GM12872 (cell line): ENCODE measurements around the gene PCBP2.

Source experiments
- CTCF ChIP-seq: IDR thresholded peaks from 3 replicates; pipeline ENCODE4 v1.5.1; 2011; ENCODE audit warnings: low read depth, mild to moderate bottlenecking, low read length, moderate library complexity; ENCODE audit not compliant: insufficient read depth

The PCBP2 gene

DNA sequence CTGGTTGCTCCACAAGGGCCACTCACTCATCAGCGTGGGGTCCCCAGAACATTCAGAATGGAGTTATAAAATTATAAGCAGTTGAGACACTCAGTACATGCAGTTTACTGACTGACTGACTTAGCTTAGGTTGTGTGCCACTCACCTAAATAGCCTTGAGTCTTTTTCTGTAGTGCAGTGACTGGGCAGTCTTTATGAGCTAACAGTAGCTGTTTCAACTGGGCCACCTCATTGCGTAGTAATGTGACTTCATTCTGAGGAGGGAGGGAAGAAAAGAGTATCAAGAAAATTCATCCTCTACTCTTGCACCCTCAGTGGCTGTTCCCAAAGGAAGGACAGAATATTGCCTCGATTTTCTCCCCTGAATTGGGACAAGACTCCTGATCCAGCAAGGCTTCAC lies 71.2 kb downstream of the PCBP2 start:
- no peak for TF ChIP-seq CTCF

DNA sequence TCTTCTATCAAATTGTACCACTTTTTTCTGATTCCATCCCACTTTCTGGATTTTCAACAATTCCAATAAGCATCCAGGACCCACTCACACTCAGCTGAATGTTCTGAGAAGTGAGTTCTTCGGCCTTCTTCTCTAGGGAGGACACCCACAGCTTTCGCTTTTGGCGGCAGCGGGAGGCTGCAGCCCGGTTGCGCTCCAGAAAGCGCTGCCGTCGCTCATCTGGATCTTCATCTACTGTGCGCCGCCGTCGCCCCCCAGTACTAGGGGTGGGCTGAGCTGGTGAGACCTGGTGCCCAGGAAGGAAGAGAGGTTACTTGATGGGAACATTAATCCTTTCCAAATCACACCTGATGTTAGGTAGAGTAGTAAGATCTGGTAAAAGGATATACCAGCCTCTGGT lies 72.6 kb downstream of the PCBP2 start:
- TF ChIP-seq CTCF, result no peak

DNA sequence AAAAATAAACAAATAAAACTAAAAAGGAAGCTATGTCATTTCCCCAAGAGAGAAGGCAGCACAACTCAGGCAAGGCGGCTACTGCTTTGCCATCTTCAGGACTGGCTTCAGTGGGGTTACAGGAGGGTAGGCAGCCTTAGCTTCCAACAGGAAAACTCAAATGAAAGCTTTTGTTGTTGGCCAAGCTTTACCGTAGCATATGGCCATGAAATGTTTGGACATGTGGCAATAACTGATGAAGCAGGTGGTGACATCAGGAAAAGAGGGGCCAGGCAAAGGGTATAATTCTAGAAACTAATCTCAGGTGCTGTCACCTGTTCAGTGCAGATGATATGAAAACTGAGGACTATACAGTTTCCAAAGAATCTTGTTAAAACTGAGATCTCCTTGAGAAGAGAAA lies 78.2 kb downstream of the PCBP2 start:
- no peak for TF ChIP-seq CTCF
